ENCODE results near the gene CPEB1.
"Not testable (repeated sequence)": the region's sequence is repeated elsewhere in the genome, so short reads cannot be mapped to it uniquely, and the experiment has no call there.

CPEB1 gene

DNA sequence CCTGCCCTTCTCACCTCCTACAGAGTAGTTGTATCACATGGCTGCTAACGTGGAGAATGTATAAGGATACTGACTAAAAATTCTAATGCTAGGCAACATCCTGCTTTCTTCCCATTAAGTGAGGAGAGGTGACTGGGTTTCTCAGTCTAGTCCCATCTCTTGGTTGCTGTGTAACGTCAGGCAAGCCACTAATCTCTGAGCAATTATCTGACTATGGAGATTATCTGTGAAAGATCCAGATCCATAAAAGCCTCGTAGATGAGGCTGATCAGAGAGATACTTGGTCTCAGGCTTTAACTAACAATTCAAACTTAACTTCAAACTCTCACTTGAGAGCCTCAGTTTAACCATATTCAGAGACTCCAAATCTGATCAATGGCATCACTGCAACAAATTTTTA is 102.2 kb downstream of the CPEB1 start:
- no peak for DNase-seq (ENCODE audit: low read depth in 2 of 2)

DNA sequence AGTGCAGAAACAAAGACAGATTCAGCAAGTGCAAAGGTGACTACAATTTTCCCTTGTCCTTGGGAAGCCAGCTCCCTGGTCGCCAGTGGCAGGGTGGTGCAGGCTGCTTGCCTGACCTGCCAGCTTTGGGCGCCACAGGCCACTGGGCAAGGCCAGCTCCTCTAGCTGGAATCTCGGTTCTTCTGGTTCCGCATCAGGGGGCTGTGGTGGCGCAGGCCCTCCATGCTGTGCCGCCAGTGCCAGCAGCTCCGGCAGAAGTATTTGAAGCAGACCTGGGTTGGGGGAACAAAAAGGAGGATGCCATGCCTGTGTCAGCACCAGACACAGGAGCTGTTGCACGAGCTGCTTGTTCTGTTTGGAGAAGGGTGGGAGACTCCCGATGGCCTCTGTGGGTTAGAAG is 102.7 kb downstream of the CPEB1 start:
- DNase-seq (ENCODE audit: low read depth in 2 of 2), result no peak

DNA sequence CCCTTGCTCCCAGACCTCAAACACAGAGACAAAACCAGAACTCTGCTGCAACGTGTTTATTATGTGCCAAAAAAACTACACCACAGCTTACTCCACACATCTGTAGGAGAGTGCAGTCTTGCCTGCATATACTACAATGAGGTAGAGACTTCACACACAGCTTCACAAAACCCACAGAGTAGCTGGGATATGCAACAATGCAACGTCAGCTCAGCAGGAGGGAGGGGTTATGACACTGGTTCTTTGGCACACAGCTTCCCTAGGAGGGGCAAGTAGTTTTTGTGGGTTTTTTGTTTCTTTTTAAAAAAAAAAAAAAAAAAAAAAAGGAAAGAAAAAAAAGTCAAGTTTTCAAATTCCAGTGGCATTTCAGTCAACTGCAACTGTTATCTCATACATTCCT is 104.0 kb downstream of the CPEB1 start:
- DNase-seq (ENCODE audit: low read depth in 2 of 2), result no peak

DNA sequence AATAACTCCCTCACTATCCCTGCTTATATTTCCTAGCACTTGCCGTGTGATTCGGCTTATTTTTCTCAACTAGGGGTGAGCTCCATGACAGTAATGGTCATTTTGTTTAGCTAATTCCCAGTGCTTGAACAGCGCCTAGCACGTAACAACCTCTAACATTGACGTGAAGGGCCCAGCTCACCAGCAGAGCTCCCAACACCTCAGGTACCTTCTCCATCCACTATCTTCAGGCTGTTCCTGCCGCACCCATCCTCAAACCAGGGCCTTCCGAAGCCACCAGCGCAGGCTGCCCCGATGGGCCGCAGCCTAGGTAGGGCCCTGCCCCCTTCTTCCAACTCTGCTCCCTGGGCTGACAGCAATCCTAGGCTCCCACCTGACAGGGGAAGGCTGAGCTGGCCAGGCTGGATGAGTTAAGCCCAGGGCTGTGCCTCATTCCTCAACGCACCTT is 106.2 kb downstream of the CPEB1 start:
- DNase-seq (ENCODE audit: low read depth in 2 of 2), result no peak

DNA sequence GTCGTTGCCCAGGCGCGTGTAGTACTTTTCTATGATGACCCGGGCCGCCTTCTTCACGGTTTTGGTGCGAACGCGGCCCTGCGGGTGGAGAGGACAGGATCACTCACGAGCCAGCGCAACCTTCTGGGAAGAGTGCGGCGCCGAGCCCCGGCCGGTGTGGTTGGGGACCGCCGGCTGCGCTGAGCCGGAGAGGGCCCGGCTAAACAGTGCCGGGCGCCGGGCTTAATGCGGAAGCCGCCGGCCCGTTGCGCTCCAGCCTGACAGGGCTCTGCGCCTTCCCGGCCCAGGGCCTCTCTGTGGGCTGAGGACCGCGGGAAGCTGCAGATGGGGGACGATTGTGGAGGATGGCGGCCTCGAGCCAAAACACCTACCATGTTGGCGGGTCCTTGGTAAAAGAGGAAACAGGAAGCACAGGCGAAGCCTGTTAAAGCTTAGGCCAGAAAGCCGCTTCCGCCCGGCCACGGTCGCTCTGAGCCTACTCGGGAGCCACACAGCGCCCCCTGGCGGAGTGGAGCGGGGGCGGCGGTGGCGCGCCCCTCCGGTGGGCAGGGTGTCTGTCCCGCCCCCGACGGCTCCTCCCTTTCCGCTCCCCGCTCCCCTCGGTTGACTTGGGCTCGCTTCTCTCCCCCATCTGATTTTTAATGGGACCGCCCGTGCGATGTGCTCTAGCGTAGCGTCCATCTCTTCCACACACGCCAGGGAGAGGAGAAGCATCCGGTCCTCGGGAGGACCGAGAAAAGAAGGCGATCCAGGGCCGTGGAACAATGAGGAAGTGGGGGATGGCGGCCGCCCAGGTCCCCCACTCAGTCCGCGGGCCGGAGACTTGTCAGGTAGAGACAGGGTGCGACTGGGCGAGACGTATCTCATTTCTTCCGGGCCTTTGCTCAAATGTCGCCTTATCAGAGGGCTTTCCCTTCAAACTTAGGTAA is 106.8 kb downstream of the CPEB1 start, which contains the start of gene RPS17:
Gene RPS17, minus strand, starts transcription at position 403 of the 929 bp plus-strand sequence. Its CDS starts 29 bp downstream, at position 374.
- peak; percentile 97 to 98 for DNase-seq (ENCODE audit: low read depth in 2 of 2)

DNA sequence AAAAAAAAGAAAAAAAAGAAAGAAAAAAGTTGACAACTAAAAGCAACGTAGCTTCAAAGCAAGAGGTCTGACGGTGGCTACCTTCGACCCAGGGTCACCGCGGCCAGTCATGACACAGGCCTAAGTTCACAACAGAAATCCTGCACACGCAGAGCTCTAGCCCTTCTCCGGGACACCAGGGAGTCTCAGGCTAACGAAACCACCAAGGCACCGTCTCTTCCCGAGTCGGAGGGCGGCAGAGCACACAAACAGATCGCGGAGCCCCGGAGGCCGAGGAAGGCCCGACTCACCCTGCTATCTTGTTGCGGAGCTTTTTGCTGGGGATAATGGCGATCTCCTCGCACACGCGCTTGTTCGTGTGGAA is 107.5 kb downstream of the CPEB1 start:
- DNase-seq (ENCODE audit: low read depth in 2 of 2), result no peak

DNA sequence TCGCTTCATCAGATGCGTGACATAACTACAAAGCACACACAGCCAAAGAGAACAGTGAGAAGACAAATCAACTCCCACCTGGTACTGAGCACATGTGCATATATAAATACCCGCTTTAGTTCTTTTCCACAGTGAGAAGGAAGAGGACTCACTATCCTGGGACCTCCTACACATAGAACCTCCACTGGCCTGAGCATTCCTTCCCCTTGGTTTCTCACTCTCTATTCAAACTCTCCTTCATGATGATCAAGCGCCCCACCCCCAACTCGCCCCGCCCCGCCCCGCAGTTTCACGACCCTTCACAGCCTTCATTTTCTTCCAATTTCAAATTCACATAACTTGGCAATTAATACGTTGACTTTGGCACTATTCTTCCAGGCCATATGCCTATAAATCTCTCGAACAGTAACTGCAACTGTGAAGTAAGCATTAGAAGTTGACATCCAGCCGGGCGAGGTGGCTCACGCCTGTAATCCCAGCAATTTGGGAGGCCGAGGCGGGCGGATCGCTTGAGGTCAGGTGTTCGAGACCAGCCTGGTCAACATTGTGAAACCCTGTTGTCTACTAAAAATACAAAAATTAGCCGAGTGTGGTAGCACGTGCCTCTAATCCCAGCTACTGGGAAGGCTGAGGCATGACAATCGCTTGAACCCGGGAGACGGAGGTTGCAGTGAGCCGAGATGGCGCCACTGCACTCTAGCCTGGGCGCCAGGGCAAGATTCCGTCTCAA is 108.0 kb downstream of the CPEB1 start:
- DNase-seq (ENCODE audit: low read depth in 2 of 2), result no peak

DNA sequence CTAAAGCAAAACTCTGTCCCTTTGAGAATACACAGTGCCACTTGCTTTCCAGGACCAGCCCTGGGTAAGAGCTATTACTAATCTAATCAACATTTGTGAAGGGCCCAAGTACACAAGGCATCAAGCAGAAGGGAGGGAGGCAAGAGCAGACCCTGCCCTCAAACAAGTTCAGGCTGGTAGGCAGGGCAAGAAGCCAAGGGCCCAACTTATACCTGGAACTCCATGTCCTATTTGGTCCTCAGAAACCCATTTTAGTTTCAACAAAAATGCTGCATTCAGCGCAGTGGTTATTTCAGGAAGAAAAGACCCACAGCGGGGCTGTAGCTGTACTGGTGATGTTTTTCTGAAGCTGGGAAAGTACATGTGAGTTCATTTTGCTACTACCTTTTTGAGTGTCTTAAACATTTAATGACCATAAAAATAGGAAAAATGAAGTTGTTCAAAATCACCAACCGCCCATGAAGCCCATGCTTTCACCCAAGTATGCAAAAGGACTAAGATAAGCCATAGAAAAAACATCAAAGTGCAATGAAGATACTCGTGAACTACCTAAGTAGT is 109.7 kb downstream of the CPEB1 start:
- no peak for DNase-seq (ENCODE audit: low read depth in 2 of 2)

DNA sequence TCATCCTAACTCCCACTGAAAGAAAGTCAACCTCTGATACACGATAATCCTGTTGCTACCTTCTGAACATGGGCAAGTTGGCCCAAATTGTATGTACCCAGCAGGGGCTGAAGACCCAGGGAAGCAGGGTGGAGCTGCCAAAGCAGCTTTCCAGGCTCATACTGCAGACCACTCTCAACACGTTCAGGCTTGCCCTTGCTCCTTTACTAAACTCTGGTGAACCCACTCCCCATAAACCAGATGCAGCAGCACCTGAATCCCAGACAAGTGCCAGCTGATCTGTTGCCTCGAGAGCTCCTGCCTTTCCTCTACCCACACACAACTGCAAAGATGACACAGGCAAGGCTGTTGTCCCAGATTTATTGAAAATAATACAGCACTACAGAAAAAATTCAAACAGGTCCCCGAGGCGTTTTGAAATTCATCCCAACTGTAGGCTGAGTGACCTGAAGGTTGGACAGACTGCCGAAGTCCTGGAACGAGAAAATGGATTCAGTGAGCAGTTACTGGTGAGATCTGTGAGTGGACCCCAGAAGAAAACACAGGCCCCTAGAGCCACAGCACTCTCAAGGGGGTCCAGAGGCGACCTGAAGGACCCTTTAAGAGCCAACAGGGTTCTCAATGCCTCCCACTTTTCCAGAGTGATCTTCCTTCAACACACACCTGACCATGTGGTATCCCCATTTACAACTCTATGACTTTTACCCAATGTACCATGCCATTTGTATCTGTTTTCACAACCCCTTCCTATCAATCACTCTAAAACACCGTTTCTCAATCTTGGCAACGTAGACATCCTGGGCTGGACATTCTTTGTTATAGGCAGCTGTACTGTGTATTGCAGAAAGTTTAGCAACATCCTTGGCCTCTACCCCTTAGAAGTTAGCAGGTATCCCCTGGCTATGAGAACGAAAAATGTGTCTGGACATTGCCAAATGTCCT is 110.5 kb downstream of the CPEB1 start:
- DNase-seq (ENCODE audit: low read depth in 2 of 2), result no peak

DNA sequence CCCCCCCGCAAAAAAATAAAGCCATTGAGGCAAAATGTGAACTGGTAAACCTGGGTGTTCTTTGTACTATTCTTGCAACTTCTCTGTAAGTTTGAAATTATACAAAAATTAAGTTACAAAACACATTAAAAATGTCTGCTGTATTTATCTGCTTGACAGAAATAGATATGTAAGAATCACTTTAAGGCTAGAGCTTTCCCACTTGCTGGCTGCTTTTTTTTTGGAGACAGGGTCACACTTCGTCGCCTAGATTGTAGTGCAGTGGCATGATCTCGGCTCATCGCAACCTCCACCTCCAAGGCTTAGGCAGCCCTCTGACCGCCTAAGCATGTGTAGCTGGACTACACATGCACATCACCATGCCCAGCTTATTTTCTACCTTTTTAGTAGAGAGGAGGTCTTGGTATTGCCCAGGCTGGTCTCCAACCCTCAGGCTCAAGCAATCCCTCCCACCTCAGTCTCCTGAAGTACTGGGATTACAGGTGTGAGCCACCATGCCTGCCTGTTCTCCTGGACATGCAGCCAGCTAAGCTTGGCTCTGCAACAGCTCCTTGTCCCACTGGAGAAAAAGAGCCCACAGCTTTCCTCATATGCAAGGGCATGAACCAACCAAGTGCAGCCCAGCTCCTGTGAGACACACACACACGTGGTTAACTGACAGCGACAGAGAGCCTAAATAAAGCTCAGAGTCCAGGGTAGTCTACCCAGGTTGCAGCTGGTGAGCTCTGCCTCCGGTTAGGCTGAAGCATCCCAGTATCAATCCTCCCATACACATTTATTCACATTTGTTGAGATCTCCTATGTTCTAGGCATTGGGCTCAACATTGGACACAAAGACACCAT is 111.4 kb downstream of the CPEB1 start:
- DNase-seq (ENCODE audit: low read depth in 2 of 2), result no peak

DNA sequence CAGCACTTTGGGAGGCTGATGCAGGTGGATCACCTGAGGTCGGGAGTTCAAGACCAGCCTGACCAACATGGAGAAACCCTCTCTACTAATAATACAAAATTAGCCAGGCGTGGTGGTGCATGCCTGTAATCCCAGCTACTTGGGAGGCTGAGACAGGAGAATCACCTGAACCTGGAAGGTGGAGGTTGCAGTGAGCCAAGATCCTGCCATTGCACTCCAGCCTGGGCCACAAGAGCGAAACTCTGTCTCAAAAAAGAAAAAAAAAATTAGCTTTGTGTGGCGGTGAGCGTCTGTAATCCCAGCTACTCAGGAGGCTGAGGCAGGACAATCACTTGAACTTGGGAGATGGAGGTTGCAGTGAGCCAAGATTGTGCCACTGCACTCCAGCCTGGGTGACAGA is 112.0 kb downstream of the CPEB1 start:
- not testable (repeated sequence) for DNase-seq (ENCODE audit: low read depth in 2 of 2)

DNA sequence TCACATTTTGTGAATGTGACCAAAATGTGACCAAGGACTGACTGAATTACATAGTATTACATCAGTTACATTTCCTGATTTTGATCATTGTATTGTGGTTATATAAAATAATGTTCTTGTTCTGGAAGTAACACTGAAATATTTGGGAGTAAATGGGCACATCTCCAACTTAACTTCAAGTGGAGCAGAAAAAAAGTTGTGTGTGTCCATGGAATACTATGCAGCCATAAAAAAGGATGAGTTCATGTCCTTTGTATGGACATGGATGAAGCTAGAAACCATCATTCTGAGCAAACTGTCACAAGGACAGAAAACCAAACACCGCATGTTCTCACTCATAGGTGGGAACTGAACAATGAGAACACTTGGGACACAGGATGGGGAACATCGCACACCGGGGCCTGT is 112.7 kb downstream of the CPEB1 start:
- DNase-seq (ENCODE audit: low read depth in 2 of 2), result not testable (repeated sequence)

DNA sequence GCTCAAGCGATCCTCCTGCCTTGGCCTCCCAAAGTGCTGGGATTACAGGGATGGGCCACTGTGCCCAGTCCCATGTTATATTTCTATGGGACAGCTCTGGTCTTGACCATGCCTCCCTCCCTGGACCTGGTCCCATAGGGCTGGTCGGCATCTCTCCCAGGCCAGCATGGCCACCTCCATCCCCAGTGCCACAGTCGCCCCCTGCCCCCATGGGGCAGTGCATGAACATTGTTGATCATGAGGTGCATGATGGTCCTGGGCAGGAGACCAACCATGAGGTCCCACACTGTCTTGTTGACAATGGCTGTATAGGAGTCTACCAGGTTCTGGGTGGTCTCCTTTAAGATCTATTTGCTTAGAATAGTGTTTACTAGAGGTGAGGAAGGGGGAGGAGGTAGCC is 113.4 kb downstream of the CPEB1 start:
- no peak for DNase-seq (ENCODE audit: low read depth in 2 of 2)

DNA sequence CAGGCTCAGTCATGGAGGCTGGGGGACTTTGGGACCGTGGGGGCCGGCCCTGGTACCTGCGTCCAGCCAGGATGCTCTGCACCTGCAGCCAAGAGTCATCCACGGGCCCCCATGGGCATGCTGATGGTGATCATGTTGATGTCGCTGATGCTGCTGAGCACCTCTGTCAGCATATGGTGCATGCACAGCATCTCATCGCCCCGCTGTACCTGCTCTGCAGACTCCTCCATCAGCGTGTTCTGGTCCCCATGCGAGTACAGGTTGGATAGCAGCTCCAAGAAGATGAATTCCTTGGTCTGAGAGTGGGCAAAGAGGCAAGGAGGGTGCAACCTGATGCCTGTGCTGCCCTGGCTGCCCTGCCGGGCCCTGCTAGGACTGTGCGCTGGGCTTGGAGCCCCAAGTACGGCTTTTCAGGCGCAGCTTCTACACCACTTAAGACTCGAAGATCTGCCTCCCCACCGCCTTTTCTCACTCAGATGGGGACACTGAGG is 114.1 kb downstream of the CPEB1 start:
- no peak for DNase-seq (ENCODE audit: low read depth in 2 of 2)

DNA sequence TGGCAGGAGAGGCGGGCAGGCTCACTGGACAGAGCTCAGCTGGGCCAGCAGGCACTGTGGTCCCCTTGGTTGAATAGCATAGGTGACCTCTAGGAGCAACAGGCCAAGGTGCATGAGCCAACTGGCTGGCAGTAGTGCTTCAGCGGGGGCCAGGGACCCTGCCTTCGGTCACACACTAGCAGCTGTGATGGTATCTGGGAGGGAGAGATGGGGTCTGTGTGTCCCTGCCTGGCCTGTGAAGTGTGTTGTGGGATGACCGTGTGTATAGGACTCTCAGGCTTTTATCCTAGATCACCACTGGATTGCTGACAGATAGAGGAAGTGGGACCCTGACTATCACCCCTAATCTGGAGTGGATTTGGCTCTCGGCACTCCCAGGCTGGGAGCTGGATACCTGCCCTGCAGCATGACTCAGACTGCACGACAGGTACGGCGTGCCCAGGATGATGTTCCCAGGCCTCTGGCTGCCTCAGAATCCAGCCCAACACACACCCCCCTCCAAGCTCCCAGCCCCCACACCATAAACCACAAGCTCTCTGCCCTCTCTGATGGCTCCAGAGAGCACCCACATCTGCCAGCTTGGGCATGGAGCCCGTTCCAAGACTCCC is 114.7 kb downstream of the CPEB1 start:
- no peak for DNase-seq (ENCODE audit: low read depth in 2 of 2)

DNA sequence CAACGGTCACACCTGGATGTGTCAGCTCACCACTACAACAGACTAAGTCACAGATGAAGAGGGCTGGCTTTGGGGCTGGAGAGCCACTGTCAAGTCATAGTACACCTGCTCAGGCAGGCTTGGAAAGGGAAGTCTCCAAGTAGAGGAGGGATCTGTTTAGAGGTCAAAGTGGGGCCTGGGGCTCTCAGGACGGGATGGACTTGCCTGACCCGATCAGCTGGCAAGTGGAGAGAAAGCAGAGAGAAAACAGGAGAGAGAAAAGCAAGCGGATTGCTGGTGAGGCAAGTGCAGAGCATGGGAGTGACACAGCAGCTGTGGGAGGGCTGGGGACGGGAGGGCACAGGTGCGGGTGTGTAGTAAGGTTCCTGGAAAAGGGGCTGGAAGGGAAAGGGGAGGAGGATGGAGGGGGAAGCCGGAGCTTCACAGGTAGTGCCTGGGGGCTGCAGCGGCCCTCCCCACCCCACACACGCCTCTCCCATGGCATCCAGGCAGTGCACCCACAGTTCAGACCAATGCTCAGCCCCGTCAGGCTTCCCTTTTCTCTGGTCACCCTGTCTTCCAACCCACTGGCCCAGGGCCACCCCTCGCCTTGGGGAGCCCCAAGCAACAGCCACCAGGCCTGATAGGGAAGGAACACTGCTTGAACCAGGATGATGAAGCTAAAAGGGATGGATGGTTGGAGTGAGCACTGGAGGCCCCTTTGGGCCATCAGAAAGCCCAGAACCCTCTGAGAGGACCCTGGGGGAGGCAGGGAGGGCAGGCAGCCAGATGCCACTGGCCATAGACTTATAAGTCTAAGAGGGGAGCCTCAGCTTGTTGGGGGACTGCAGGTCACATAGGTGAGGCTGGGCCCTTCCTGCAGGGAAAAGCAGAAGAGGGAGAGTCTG is 115.4 kb downstream of the CPEB1 start:
- DNase-seq (ENCODE audit: low read depth in 2 of 2), result no peak

DNA sequence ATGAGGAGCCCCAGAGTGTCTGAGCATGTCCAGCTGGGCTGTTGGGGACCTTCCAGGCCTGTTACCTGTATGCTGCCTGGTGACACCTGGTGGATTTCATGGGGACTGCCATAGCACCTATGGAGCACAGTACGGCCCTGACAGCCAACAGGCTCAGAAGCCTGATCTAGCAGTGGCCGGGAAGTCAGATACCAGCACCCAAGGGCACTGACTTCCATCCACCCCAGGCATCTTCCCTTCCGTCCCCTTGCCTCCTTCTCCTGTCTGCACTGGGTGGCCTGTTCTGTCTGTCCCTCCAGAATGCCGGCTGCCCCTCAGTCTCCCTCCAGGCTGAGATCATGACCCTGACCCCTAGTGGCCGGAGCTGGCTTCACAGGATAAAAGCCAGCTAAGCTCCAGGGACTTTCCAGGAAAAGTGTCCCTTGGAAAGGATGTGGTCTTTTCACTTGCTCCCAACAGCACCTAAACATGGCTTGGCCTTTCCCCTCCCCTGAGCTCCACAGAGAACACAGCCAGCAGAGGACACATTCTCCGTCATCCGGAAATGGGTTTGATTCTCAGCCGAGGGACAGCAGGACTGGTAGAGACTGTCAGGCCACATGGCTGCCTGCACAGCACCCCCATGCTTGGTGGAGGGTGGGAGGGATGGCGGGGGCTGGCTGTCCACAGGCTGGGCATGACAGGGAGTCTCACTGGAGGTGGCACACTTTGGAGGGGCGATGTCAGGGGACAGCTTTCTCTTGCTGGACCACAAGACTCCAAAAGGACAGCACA is 116.4 kb downstream of the CPEB1 start:
- peak; percentile 49 to 52 for DNase-seq (ENCODE audit: low read depth in 2 of 2)

DNA sequence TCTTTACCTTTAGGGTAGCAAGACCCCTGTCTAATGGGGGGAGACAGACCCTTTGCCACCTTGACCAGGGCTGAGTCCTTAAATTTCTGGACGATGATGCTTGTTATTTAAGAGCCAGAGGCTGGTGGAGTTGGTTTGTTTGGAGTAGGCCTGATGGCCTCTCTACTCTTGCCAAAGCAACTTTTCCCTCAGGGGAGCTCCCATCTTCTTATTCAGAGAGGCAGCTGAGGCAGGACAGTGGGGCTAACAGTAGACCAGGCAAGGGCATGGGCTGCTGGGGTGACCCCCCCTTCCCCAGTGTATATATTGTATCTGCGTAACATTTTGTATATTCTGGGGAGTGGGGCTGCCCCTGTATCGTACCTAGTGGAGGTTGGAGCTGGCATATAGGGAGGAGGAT is 117.2 kb downstream of the CPEB1 start:
- no peak for DNase-seq (ENCODE audit: low read depth in 2 of 2)

All from stimulated activated CD8-positive, alpha-beta memory T cell treated with anti-CD3 and anti-CD28 coated beads, Interleukin-2, amount 100 ng/mL, for 48 hours (primary cell).